ENCODE data around the gene LXN.

DNA sequence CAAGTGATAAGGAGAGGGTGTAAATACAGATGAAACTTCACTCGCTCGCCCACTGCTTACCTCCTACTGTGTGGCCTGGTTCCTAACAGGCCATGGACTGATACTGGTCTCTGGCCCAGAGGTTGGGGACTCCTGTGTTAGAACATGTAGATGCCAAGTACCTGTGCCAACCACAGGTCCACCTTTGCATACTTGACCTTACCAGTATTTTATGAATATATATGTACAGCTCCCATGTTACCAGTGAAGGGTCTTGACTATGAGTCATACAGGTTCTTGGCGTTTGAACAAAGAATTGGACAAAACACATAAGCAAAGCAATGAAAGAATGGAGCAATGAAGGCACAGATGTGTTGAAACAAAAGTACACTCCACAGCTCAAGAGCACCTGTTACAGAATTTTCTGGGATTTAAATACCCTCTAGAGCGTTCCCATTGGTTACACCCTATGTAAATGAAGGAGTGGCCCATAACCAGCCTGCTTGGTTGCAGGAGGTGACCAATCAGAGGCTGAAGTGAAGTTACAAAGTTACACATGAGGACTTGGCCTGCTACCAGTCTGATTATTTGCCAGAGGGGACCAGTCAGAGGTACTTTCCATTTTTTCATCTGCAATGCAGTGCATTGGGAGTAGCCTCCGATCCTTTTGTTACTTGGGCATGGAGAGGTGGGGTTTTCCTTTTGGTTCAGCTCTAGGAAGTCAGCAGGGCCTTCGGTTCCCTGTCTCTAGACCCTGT, 29.8 kb downstream of the LXN start:
- TF ChIP-seq, protein P1, sequence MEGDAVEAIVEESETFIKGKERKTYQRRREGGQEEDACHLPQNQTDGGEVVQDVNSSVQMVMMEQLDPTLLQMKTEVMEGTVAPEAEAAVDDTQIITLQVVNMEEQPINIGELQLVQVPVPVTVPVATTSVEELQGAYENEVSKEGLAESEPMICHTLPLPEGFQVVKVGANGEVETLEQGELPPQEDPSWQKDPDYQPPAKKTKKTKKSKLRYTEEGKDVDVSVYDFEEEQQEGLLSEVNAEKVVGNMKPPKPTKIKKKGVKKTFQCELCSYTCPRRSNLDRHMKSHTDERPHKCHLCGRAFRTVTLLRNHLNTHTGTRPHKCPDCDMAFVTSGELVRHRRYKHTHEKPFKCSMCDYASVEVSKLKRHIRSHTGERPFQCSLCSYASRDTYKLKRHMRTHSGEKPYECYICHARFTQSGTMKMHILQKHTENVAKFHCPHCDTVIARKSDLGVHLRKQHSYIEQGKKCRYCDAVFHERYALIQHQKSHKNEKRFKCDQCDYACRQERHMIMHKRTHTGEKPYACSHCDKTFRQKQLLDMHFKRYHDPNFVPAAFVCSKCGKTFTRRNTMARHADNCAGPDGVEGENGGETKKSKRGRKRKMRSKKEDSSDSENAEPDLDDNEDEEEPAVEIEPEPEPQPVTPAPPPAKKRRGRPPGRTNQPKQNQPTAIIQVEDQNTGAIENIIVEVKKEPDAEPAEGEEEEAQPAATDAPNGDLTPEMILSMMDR (IDR thresholded peaks at IDR 0.05), result no peak
- no peak for TF ChIP-seq POLR2A (IDR thresholded peaks at IDR 0.05)
